SIG-M5 treated with dmso at 0.1 percent for 504 hours (cell line): Measurements from ENCODE around the gene HSD17B3.
"Not testable (repeated sequence)": the region's sequence is repeated elsewhere in the genome, so short reads cannot be mapped to it uniquely, and the experiment has no call there.

Experiments
- DNase-seq: peaks from one replicate; lab custom pipeline; 2025; ENCODE audit not compliant: unreplicated experiment; lab: John Stamatoyannopoulos, UW

The HSD17B3 gene

GRCh38 chr9:96236854-96237550 is 65.0 kb downstream of the HSD17B3 start:
- no peak for DNase-seq

- not testable (repeated sequence) for DNase-seq
These were observed 65.6 kb downstream of the HSD17B3 start for GRCh38 chr9:96236337-96236736.

- DNase-seq: peak; percentile 51
These were observed 69.3 kb downstream of the HSD17B3 start for GRCh38 chr9:96232539-96233241.

GRCh38 chr9:96232164-96232538 is 69.8 kb downstream of the HSD17B3 start:
- DNase-seq: no peak

GRCh38 chr9:96230002-96230401 is 72.0 kb downstream of the HSD17B3 start:
- DNase-seq: peak; percentile 13

GRCh38 chr9:96222132-96222531 is 79.8 kb downstream of the HSD17B3 start:
- DNase-seq: no peak

- no peak for DNase-seq
These were observed 82.1 kb downstream of the HSD17B3 start for GRCh38 chr9:96219900-96220257.

- DNase-seq: no peak
These were observed 82.7 kb downstream of the HSD17B3 start for GRCh38 chr9:96219026-96219899.

- DNase-seq: peak; percentile 54
These were observed 84.0 kb downstream of the HSD17B3 start for GRCh38 chr9:96217754-96218693.

GRCh38 chr9:96217294-96217707 is 84.7 kb downstream of the HSD17B3 start:
- DNase-seq: no peak

- DNase-seq: no peak
These were observed 85.4 kb downstream of the HSD17B3 start for GRCh38 chr9:96216583-96216982.

GRCh38 chr9:96215841-96216240 is 86.1 kb downstream of the HSD17B3 start:
- DNase-seq: no peak

GRCh38 chr9:96214635-96215034 is 87.3 kb downstream of the HSD17B3 start:
- DNase-seq: no peak

- no peak for DNase-seq
These were observed 92.3 kb downstream of the HSD17B3 start for GRCh38 chr9:96209407-96210271.

GRCh38 chr9:96206156-96206751 is 95.7 kb downstream of the HSD17B3 start:
- DNase-seq: no peak

GRCh38 chr9:96204853-96205252 is 97.1 kb downstream of the HSD17B3 start:
- DNase-seq: no peak

GRCh38 chr9:96203867-96204501 is 98.0 kb downstream of the HSD17B3 start:
- no peak for DNase-seq

GRCh38 chr9:96202971-96203780 is 98.8 kb downstream of the HSD17B3 start:
- DNase-seq: no peak
